AG04450 (cell line): Measurements from ENCODE around the gene ST6GALNAC3. TPM values are rescaled to one million over a fixed set of nuclear protein-coding genes. Genes with fewer than 3 reads are reported as not detected.
"Not testable (repeated sequence)": the region's sequence is repeated elsewhere in the genome, so short reads cannot be mapped to it uniquely, and the experiment has no call there.

Experiments
- CTCF ChIA-PET: fragments of 300-600, 350-600 bp; formaldehyde crosslinking; extraction: SDS; loops from one replicate; lab custom pipeline; 2022; ENCODE audit warnings: antibody characterized with exemption, inconsistent platforms; lab: Charles Lee
- POLR2A ChIA-PET: fragments of 350-600 bp; formaldehyde crosslinking; extraction: SDS; loops from one replicate; lab custom pipeline; 2021; ENCODE audit warnings: antibody characterized with exemption, inconsistent platforms; lab: Yijun Ruan, JAX
- DNase-seq: peaks from one replicate; pipeline ENCODE4 v3.0.0-alpha.2; 2011; ENCODE audit warnings: low read depth, low spot score
- H3K27ac ChIP-seq: one replicate; pipeline ENCODE4 v1.5.1; 2012; ENCODE audit warnings: low read depth, low read length, control low read depth
- H3K27me3 ChIP-seq: one replicate; pipeline ENCODE4 v1.6.0; 2012; ENCODE audit warnings: low read length; ENCODE audit not compliant: control insufficient read depth, insufficient read depth
- H3K4me3 ChIP-seq: 2 replicates; pipeline ENCODE4 v1.5.1; 2011; ENCODE audit warnings: mild to moderate bottlenecking, low read depth, low read length, control low read depth
- H3K9me3 ChIP-seq: 2 replicates; pipeline ENCODE4 v1.5.1; 2012; ENCODE audit warnings: low read length; ENCODE audit not compliant: control insufficient read depth, insufficient read depth
- polyA plus RNA-seq: library from polyadenylated mRNA; depleted of rRNA; stranded (reverse); fragments of >200 nt; gene quantifications from 2 replicates; pipeline ENCODE4 v1.2.3, GENCODE V29; 2011
- TF ChIP-seq, protein P1 (sequence below): IDR thresholded peaks from 2 replicates; pipeline ENCODE4 v1.5.1; 2011; ENCODE audit warnings: low read depth, low read length, control low read depth, inconsistent platforms

Gene ST6GALNAC3
- polyA plus RNA-seq, 1 experiment = 2.1 TPM

DNA sequence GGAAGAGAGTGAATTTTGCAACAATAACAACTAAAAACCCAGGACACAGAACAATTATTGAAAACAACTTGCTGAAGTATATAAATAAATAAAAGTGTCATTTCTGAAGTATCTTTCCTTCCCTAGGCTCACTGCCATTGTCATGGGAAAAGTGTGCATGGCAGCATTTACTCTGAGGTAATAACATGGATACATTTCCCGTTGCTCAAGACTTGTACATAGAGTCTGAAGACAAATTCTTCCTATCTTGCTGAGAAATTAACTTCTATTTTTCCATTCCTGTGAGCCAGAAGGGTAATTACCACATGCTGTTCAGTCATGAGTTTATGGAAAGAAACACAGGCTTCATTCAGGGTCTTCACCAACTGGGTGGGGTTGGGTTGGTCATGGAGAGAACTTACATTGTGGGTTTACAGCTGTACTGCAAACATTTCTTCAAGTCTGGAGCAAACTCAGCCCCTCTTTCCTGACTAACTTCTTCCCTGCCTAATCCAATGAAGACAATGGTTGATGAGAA lies 32.2 kb downstream of the ST6GALNAC3 start:
- H3K9me3 ChIP-seq = no peaks in the 10 kb centered on the region
- ChIA-PET CTCF (no interaction called here), POLR2A (no interaction called here)
- DNase-seq = no peak
- H3K27ac ChIP-seq = no peak overlapping the region
- H3K4me3 ChIP-seq = no peak overlapping the region
- no peaks in the 10 kb centered on the region for H3K27me3 ChIP-seq
- TF ChIP-seq, protein P1, sequence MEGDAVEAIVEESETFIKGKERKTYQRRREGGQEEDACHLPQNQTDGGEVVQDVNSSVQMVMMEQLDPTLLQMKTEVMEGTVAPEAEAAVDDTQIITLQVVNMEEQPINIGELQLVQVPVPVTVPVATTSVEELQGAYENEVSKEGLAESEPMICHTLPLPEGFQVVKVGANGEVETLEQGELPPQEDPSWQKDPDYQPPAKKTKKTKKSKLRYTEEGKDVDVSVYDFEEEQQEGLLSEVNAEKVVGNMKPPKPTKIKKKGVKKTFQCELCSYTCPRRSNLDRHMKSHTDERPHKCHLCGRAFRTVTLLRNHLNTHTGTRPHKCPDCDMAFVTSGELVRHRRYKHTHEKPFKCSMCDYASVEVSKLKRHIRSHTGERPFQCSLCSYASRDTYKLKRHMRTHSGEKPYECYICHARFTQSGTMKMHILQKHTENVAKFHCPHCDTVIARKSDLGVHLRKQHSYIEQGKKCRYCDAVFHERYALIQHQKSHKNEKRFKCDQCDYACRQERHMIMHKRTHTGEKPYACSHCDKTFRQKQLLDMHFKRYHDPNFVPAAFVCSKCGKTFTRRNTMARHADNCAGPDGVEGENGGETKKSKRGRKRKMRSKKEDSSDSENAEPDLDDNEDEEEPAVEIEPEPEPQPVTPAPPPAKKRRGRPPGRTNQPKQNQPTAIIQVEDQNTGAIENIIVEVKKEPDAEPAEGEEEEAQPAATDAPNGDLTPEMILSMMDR = no peak

DNA sequence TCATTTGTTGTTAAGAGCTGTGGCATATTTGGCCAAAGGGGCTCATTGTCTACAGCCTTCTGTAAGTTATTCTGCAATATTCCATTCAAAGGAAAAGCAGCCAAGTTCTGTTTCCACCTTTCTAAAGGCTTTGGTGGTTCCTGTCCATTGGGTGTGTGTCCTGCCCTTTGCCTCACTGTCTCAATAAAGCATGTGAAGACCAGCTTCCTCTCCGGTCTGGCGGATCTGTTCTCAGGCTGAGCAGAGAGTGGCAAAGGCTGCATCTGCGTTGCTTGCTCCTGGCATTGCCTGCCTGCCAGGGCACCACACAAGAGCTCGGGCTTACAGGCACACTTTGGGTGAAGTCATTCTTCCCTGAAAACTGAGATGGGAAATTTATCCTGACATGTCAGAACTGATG lies 34.9 kb downstream of the ST6GALNAC3 start:
- TF ChIP-seq, protein P1 = no peak
- H3K4me3 ChIP-seq = no peak overlapping the region
- no peaks in the 10 kb centered on the region for H3K27me3 ChIP-seq
- H3K27ac ChIP-seq = no peak overlapping the region
- POLR2A ChIA-PET = no interaction called here
- peaks cover 5% of the 10 kb centered on the region; the same call in 1 of the 2 replicates for H3K9me3 ChIP-seq
- CTCF ChIA-PET = interaction anchor here (0.5 kb wide), 1 partner anchor 118 kb away, joined by 3 read pairs; no protein-coding TSS in a partner anchor
- DNase-seq = no peak

DNA sequence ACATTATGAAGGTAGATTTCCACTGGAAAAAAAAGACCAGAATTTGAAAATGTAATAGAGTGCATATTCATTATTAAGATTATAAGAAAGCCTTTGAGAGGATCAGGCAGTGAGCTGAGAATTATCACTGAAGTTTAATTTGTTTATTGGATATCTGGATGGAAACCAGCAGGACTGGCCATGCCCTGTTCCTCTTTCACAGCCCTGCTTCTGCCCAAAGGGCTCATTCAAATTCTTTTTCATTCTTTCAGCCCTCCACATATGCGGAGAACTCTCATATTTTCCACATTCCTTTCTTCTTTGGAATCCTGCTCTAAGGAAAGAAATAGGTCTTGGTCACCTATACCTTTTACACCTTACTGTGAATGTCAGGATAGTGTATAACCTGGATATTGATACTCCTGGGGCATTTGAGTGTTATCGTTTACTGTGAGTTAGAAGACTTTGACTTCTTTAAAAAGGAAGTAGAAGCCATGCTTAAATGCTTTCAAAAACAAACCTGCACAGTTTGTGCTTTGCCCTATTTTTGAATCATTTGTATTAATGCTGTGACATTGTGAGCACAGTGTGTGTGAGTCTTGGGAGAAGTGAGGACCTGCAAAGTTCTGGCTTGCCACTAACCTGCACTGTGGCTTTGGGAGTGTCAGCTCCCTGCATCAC lies 35.5 kb downstream of the ST6GALNAC3 start:
- Histone ChIP-seq H3K27me3 (no peaks in the 10 kb centered on the region), H3K9me3 (peaks cover 5% of the 10 kb centered on the region; the same call in 1 of the 2 replicates), H3K27ac (no peak overlapping the region), H3K4me3 (no peak overlapping the region)
- no peak for DNase-seq
- ChIA-PET CTCF (interaction anchor here (0.5 kb wide), 1 partner anchor 119 kb away, joined by 3 read pairs; no protein-coding TSS in a partner anchor), POLR2A (no interaction called here)
- TF ChIP-seq, protein P1 = no peak

DNA sequence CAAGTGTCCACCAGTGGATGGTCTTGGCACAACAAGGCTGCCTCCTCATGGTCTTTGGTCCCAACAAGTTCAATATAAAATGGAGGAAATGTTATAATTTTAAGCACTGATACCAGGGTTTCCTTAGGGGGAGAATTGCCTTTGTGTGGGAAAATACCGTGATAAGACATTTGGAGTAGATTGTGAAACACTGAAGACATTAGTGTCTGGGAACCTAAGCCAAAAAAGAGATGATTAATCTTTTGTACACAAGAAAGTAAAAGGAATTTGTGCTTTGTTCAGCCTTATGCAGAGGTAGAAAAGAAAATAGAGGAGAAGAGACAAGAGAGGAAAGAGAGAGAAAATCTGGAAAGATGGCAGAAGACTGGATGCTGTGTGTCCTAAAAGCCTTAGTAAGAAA lies 36.1 kb downstream of the ST6GALNAC3 start:
- no peak overlapping the region for H3K4me3 ChIP-seq
- TF ChIP-seq, protein P1 = no peak
- ChIA-PET CTCF (no interaction called here), POLR2A (no interaction called here)
- no peak for DNase-seq
- H3K27me3 ChIP-seq = no peaks in the 10 kb centered on the region
- H3K9me3 ChIP-seq = peaks cover 5% of the 10 kb centered on the region; the same call in 1 of the 2 replicates
- H3K27ac ChIP-seq = no peak overlapping the region

DNA sequence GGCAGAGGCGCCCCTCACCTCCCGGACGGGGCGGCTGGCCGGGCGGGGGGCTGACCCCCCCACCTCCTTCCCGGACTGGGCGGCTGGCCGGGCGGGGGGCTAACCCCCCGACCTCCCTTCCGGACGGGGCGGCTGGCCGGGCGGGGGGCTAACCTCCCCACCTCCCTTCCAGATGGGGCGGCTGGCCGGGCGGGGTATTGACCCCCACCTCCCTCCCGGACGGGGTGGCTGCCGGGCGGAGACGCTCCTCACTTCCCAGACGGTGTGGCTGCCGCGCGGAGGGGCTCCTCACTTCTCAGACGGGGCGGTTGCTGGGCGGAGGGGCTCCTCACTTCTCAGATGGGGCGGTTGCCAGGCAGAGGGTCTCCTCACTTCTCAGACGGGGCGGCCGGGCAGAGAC lies 37.8 kb downstream of the ST6GALNAC3 start:
- DNase-seq, H3K27me3 ChIP-seq, POLR2A ChIA-PET, H3K4me3 ChIP-seq, H3K9me3 ChIP-seq, CTCF ChIA-PET, H3K27ac ChIP-seq: not testable (repeated sequence)
